Vagina (tissue), 2 donors: ENCODE data around the gene HIBCH.

Experiments used
- POLR2A ChIP-seq, 2 donors: fragments of 450-650 bp; IDR thresholded peaks; one replicate each; pipeline ENCODE4 v1.6.1; 2017; ENCODE audit warnings: antibody characterized with exemption in 2 of 2, mild to moderate bottlenecking in 2 of 2, moderate library complexity in 2 of 2
- TF ChIP-seq, protein P1 (sequence below), 3 experiments: fragments of 450-650 bp in 2 of 3; fragments of 200-600 bp in 1 of 3; sonication (generic) in 1 of 3; IDR thresholded peaks; one replicate each; pipeline ENCODE4 v1.5.1; 2017 to 2019; ENCODE audit warnings: antibody characterized with exemption in 3 of 3, mild to moderate bottlenecking in 2 of 3, moderate library complexity in 2 of 3

DNA sequence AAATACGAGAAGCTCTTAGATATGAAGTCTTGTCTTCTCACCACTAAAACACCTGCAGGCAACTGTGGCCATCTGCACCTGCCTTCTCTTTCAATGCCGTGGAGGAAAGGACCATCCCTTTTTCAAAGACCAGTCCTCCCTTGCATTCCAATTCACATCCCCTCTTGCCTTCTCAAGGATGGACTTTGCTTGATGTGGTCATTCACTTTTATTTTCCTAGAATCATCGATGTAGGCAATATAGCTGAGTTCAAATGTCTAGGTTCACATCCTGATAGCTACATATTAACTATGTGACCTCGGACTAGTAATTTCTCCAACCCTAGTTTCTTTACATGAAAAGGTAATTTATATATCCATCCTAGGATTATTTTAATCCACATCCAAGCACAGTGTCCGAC is 110.1 kb downstream of the HIBCH start:
- TF ChIP-seq, protein P1, sequence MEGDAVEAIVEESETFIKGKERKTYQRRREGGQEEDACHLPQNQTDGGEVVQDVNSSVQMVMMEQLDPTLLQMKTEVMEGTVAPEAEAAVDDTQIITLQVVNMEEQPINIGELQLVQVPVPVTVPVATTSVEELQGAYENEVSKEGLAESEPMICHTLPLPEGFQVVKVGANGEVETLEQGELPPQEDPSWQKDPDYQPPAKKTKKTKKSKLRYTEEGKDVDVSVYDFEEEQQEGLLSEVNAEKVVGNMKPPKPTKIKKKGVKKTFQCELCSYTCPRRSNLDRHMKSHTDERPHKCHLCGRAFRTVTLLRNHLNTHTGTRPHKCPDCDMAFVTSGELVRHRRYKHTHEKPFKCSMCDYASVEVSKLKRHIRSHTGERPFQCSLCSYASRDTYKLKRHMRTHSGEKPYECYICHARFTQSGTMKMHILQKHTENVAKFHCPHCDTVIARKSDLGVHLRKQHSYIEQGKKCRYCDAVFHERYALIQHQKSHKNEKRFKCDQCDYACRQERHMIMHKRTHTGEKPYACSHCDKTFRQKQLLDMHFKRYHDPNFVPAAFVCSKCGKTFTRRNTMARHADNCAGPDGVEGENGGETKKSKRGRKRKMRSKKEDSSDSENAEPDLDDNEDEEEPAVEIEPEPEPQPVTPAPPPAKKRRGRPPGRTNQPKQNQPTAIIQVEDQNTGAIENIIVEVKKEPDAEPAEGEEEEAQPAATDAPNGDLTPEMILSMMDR (IDR thresholded peaks at IDR 0.05) = no peak
- no peak for TF ChIP-seq POLR2A (IDR thresholded peaks at IDR 0.05)
